ENCODE measurements around the gene NDUFS5.
"Not testable (repeated sequence)": the region's sequence is repeated elsewhere in the genome, so short reads cannot be mapped to it uniquely, and the experiment has no call there.

The NDUFS5 gene

DNA sequence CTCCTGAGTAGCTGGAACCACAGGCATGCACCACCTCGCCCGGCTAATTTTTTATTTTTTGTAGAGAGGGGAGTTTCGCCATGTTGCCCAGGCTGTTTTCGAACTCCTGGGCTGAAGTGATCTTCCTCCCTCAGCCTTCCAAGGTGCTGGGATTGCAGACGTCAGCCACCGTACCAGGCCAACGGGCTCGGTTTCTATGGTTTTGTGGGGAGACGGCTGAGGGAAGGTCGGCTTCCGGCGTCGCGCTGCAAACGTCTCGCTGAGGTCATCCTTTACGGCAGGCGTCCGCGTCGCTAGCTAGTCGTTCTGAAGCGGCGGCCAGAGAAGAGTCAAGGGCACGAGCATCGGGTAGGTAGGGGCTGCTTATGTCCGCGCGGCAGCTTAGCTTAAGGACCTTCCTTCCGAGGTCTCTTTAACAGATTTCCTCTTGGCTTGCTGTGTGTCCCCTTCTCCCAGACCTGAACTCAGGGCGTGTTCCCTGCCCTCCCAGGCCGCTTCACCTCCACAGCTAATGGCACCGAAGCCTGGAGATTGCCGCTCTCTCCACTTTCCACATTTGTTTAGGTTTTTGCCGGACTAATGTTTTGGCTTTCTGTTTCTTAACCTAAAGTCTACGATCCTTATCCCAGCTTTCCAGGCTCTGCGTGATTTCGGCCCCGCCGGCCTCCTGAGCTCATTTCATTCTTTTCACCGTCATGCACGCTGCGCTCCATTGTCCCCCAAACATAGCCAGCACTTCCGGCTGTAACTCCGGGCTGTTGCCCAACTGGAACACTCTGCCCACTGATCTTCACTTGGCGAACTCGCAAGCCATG is at the start of gene NDUFS5:
Gene NDUFS5 (plus strand): TSS at position 300 of the 815 bp plus-strand sequence. CDS start 2,375 bp downstream, outside the sequence.
- peak; percentile 68 to 76 for DNase-seq

DNA sequence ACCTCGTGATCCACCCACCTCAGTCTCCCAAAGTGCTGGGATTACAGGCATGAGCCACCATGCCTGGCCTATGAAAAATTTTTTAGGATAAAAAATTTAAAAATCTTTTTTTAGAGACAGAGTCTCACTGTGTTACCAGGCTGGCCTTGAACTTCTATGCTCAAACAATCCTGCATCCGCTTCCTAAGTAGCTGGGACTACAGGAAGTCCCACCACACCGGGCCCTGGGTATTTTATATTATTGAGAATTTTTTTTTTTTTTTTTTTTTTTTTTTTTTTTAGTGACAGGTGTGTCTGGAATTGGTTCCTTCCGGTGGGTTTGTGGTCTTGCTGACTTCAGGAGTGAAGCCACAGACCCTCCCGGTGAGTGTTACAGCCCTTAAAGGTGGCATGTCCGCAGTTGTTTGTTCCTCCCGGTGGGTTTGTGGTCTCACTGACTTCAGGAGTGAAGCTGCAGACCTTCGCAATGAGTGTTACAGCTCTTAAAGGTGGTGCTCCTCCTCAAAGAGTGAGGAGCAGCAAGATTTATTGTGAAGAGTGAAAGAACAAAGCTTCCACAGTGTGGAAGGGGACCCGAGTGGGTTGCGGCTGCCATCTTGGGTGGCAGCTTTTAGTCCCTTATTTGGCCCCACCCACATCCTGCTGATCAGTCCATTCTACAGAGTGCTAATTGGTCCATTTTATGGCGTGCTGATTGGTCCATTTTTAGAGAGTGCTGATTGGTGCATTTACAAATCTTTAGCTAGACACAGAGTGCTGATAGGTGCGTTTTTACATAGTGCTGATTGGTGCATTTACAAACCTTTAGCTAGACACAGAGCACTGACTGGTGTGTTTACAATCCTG is 48.5 kb upstream of the NDUFS5 start:
- not testable (repeated sequence) for DNase-seq

DNA sequence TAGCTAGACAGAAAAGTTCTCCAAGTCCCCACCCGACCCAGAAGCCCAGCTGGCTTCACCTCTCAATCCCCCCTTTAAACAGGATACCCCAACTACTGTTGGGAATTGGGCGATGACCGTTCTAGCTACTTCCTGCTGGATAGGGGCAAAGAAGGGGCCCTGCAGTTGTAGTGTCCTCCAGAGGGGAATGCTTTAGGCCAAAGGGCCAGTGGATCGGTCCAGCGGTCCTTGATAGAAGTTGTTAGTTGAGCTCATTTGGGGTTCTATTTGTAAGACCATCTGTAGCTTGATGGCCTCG is 48.0 kb upstream of the NDUFS5 start:
- DNase-seq = not testable (repeated sequence)

DNA sequence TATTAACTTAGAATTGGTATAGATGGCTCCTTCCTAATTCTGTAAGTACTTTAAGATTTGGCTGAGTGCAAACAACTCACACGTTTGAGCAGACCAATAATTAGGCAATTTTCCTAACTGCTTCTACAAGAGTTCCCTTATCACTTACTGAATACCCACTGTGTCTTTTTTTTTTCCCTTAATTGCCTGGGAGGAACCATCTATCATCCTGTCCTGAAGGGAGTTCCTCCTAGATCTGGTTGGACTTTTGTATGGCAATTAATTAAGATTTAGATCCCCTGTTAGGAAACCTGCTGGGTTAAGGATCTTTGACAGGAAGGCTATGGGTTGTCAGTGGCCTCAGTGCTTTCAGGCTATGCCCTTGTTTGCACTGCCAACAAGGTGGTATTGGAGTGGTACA is 46.8 kb upstream of the NDUFS5 start:
- not testable (repeated sequence) for DNase-seq

DNA sequence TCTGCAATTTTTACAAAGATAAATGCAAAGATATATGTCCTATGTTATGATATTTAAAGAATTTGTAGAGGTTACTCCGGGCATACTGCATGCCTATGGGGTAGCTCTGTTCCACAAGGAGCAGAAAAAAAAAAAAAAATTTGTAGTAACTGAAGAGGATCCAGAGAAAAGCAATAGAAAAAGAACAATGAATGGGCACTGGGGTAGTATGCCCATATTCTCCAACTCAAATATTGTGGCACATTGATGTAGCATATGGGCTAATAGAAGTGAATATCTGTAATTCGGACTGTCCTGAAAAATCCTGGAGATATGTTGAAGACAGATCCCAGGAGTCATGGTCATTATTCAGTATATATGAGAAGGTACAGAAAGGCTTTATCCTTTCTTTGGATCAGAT is 36.2 kb upstream of the NDUFS5 start:
- no peak for DNase-seq

DNA sequence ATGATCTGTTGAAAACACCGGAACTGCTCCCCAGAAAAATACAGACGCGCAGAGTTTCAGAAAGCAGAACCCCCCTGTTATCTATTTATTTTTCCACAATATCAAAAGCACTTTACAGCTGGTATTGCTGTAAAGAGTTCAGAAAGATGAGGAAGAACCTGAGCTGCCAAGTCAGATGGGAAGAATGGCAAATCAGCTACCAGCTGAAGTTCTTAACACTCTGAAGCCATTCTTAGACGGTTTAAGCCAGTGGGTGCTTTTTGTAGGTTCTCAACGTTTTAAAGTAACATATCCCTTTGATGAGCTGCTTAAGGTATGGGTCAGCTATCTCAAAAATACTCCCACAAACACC is 35.8 kb upstream of the NDUFS5 start:
- no peak for DNase-seq

DNA sequence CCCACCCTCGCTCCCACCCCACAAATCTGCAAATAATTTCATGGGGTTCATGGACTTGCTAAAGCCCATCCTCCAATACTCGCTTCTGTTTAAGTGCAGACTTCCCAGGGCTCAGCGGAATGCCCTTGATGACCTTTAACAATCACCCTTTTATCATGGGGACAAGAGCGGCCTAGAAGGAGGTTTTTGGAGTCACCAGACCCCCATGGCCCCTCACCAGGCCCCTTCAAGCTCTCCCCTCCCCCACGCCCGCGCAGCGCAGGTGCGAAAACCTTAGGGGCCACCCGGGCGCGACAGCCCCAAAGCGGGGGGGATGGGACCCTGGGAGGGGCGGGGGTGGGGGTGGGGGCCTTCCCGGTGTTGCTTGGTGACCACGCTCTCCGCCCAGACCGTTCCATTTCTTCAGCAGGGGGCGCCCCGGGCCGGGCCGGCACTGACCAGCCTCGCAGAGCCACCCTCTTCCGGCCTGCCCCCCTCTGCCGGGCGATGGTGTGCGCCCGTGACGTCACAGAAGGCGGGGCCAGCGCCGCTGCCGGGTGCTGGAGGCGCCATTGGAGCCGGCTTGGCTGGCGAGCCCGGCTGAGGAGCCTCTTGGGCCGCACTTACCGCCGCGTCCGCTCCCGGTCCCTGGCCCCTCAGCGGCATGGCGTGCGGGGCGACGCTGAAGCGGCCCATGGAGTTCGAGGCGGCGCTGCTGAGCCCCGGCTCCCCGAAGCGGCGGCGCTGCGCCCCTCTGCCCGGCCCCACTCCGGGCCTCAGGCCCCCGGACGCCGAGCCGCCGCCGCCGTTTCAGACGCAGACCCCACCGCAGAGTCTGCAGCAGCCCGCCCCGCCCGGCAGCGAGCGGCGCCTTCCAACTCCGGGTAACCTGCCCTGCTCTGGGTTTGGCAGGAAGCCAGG is 35.2 kb upstream of the NDUFS5 start, which contains the start of gene AKIRIN1:
Gene AKIRIN1 (plus strand): TSS at position 539 of the 900 bp plus-strand sequence. CDS start 105 bp downstream, at position 644.
- DNase-seq = peak; percentile 89 to 94

DNA sequence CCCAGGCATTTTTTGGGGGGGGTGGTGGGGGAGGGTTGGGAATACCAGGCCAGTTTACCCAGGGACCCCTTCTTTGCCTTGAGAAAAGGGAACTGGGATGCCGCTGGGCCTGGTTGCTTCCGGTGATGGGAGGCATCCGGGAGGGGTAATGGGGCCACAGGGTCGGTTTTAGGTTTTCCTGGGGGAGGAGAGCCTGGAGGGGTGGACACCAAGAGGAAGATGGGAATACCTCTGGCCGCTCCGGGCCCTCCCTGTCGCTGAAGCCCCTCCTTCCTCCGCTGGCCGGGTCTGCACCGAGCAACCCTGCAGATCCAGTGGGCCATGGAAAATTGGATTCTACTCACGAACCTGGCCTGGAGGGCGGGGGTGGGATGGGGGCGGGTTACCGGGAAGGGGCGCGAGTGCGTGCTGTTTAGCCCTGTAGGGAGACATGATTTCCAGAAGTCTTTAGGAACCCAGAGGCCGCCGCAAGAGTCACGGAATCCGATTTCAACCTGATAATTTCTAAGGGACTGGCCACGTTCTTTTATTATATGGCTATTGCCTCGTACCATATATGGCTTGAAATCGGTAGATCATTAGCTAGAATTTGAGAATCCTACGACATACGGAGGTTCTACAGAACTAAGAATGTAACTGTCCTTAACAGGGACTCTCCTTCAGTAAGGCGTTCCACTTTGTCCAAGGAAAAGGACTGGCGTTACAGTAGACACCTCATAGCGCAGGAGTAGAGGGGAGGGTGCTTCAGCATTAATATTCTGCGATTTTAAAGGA is 34.3 kb upstream of the NDUFS5 start:
- no peak for DNase-seq

DNA sequence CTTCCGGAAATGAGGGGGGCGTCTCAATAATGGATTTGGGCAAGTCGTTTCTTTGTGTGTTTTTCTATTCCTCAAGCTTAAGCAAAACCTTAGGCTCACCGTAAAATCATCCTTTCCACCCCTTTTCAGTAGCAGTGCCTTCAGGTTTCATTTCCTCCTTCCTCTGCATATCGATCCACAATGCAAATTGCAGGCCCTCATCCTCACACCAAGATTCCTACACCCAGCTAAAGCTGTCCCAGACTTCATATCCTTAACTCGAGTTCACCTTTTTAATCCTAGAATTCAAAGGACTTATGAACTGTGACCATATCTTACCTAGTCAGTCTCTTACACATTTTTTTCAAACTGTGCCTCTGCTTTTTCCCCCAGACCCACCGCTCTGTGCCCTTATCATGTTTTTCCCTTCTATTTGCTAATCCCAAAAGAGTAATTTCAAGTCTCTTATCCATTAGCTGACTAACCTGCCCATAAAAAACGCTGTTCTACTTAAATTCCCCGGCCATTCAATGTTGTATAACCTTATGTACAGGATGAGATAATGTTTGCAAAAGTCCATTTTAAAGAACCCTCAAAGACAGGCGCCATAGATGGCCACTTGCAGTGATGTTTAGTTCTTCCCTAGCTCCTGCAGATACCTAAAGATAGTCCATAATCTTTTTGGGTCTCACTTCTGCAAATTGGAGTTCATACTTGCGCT is 33.6 kb upstream of the NDUFS5 start:
- no peak for DNase-seq

DNA sequence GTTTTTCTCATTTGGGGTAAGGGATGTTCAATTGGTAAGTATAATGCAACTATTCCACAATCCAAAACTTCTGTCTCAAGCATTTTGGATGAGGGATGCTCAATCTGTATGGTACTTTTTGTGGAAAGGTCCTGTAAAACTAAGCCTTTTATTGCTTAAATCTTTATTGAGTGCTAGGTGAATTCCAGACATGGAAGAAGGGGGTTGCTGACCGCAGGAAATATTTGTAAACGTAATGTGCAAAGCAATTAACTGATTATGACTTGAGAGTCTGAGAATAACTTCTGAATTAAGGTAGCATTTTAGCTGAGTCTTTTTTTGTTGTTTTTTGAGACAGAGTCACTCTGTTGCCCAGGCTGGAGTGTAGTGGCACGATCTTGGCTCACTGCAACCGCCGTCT is 32.0 kb upstream of the NDUFS5 start:
- no peak for DNase-seq

DNA sequence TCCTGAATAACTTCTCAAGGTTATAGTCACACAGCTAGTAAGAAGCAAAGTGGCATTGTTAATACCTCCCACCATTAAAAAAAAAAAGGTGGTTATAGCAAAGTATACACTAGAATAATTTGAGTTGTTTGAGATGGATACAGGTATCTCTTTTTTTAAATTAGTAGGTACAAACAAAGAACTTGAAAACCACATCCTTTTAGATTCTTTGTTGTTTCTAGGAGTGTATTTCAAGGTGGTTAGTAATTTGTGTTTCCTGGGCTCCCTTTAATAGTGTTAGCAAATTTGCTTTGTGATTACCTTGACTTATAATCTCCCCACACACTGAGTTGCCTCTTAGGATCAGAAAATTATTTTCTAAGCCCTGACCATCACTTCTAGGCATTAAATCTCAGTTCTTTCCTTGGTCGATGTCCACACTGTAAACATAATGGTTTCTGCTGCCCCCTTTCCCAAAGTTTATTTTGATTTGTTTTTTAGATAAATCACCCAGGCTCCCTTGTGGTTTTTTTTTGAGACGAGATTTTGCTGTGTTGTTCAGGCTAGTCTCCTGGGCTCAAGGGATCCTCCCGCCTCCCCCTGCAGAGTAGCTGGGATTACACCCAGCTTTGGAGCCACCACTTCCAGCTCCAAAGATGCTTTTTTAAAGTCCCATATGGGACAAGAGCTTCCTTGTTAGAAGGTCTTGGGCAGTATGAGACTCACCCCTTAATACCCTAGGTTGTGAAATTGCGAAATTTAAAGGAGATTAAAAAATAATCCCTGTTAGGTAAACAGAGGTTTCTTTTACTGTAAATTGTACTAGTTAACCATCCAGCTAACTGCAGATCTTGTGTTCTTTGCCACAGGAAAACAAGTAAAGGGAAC is 28.9 kb upstream of the NDUFS5 start:
- DNase-seq = no peak

DNA sequence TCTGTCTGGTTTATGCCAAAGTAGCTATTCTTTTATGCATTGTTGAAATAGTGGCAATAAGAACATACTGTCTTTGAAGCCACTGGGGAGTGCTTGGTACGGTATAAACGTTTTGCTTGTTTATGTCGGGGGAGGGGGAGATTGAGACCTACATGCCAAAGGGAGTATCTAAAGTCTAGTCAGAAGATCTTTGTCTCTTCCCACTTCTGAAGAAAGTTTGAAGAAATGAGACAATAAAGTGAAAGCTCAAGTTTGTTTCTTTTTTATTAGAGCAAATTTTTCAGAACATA is 28.3 kb upstream of the NDUFS5 start:
- DNase-seq = no peak

DNA sequence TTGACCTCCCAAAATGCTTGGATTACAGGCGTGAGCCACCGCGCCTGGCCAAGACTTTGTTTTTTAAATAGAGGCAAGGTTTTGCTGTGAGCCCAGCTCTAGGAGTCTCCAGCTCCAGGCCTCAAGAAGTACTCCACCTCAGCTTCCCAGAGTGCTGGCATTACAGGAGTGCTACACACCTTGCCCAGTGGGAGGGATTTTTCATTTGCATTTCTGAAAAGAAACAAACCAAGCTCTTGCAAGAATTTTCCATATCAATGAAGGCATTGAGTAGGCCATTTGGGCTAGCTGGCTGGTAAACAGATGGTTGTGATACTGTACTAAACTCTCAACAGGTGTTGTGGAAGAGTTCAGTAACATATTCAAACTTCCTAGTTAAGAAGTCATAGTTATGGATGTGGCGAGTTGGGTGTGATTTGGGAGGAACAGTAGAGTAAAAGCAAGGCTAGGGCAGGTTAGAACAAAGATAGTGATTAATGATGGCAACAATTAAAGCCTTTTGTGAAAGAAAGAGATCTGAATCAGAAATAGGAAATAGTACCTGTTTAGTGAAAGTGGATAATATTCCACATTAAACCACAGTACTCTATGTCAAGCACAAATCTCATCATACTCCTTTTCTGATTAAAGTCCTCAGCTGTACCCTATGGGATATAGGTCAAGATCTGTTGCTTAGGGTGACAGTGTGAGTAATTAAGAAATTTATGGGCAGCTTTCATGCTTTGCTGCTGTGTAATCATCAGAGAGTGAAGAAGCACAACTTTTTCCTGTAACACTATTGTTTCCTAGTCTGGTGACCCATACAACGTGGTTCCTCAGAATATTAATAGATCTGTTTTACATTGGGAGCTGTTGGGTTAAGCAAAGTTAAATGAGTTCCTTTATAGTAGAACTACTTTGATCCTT is 24.4 kb upstream of the NDUFS5 start:
- DNase-seq = no peak

DNA sequence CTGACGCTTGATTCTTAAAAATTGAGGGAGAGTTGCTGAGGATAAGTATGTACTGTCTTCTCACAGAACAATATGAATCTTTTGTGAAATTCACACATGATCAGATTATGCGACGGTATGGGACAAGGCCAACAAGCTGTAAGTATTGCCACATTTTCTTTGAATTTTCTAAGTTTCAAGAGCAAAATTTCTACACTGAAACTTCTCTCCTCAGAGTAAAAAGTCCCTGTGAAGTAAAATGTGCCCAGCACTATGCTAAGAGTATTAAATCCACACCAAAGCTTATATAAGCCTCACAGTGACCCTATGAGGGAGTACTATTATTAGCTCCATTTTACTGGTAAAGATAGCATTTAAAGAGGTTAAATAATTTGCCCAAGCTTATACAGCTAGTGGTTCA is 22.9 kb upstream of the NDUFS5 start:
- no peak for DNase-seq

DNA sequence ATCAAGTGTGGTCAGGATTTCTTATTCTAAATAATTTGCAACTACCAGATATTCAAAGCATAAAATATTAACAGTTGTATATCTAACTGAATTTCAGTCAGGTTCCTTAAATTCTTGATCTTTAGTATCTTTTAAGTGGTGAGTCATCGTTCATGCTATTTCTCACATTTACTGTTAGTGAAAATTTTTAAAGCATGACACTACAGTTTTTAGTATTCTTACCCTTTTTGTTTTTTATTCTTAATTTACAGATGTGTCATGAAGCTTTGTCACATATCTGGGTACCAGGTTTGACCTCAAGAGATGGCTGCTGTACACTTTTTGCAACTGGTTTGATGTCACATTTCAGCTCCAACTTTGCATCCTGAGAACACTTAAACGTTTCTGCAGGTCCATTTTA is 22.4 kb upstream of the NDUFS5 start:
- DNase-seq = no peak

DNA sequence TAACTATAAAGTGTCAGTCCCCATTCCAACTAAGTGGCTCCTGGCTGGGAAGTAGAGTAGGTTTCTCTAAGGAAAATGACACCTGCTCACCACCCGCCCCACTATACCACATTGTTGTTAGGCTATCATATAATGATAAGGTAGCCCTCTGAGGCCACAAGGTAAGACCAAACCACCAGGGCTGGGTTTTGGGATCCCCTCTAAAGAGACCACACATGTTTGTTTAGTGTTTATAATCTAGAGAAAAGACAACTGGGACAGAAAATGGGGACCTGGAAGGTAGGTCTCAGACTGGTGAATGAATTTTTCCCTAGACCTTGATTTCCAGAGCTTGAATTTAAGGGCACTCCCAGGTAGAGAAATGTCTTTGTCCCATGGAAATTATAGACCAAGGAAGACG is 19.9 kb upstream of the NDUFS5 start:
- DNase-seq = no peak

DNA sequence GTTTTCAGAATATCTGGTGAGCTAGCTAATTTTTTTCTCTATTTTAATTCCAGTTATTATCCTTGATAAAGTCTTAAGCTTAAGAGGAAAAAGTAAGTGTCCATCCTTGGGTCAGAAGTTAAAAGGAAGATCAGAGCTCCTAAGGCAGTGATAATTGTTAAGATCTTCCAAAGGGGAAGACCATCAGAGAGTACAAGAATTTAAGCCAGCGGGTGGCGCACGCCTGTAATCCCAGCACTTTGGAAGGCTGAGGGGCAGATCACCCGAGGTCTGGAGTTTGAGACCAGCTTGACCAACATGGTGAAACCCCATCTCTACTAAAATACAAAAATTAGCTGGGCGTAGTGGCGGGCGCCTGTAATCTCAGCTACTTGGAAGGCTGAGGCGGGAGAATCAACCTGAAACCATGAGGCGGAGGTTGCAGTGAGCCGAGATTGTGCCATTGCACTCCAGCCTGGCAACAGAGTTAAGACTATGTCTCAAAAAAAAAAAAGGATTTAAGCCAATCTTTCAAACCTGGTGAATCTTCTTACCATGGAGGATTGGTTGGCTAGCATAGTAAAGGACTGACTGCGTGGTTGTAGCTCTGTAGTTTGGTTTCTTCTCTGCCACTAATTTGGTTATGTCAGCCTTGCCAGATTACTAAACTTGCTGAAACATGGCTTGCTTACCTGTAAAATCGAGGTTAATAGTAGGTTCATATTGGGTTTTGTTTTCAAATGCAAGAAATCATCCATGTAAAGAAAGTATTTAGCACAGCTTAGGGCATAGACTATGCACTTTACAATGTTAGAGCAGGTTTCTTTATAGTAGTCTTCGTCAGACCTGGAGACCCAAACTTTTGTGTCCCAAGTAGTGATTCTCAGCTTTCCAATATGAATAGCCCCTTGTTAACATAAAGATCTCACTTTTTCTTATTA is 19.2 kb upstream of the NDUFS5 start:
- no peak for DNase-seq

DNA sequence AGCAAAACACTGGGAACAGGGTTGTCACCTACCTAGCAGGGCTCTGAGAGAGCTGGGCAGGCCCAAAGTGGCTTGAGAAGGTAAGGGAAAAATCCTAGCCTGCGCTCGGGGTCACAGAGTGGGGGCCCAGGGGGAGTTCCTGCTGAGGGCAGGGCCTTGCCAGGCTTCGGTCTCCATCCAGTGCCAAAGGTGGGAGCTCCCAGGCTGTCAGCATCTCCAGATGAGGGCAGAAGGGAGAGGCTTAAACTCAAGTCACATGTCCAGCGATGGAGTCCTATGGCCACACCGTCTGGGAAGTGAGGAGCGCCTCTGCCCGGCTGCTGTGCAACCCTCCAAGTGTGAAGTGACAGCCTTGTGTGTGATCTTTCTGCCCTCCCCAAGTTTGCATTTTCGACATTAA is 11.2 kb upstream of the NDUFS5 start:
- not testable (repeated sequence) for DNase-seq
